Mesenchymal stem cell (in vitro differentiated cells and primary cell): ENCODE results near the gene VTN.

Source experiments
- DNase-seq: peaks from one replicate; pipeline ENCODE4 v3.0.0-alpha.2; 2013
- H2AFZ ChIP-seq: one replicate; pipeline ENCODE4 v1.6.1; 2013; ENCODE audit warnings: low read depth, mild to moderate bottlenecking, control low read depth, inconsistent platforms, low read length, moderate library complexity
- H2AK5ac ChIP-seq: 2 replicates; pipeline ENCODE4 v1.6.1; 2013; ENCODE audit warnings: low read length, moderate library complexity, mild to moderate bottlenecking, inconsistent platforms; ENCODE audit not compliant: severe bottlenecking
- H2BK120ac ChIP-seq: one replicate; pipeline ENCODE4 v1.6.1; 2013; ENCODE audit warnings: low read depth, mild to moderate bottlenecking, inconsistent platforms, low read length, moderate library complexity
- H2BK12ac ChIP-seq, 2 experiments: one replicate each; pipeline ENCODE4 v1.6.1; 2013; ENCODE audit warnings: inconsistent platforms in 2 of 2, low read length in 2 of 2, mild to moderate bottlenecking in 2 of 2, moderate library complexity in 2 of 2, control low read depth in 1 of 2
- H2BK15ac ChIP-seq: one replicate; pipeline ENCODE4 v1.6.1; 2013; ENCODE audit warnings: mild to moderate bottlenecking, low read depth, inconsistent platforms; ENCODE audit not compliant: poor library complexity, severe bottlenecking
- H2BK5ac ChIP-seq: 2 replicates; pipeline ENCODE4 v1.6.1; 2013; ENCODE audit warnings: low read depth, mild to moderate bottlenecking, low read length, control low read depth, inconsistent platforms; ENCODE audit not compliant: poor library complexity, severe bottlenecking
- H3K14ac ChIP-seq, 2 experiments: one replicate each; pipeline ENCODE4 v1.6.1; 2013; ENCODE audit warnings: inconsistent platforms in 2 of 2, low read length in 2 of 2, control low read depth in 1 of 2, mild to moderate bottlenecking in 1 of 2, moderate library complexity in 1 of 2
- H3K18ac ChIP-seq, 2 experiments: one replicate each; pipeline ENCODE4 v1.6.1; 2013; ENCODE audit warnings: inconsistent platforms in 2 of 2, low read length in 2 of 2, control low read depth in 1 of 2, low read depth in 1 of 2, mild to moderate bottlenecking in 1 of 2
- H3K23ac ChIP-seq, 2 experiments: one replicate each; pipeline ENCODE4 v1.6.1; 2013; ENCODE audit warnings: inconsistent platforms in 2 of 2, low read length in 2 of 2, mild to moderate bottlenecking in 2 of 2, moderate library complexity in 2 of 2, control low read depth in 1 of 2
- H3K27ac ChIP-seq: 2 replicates; pipeline ENCODE4 v1.5.1; 2013; ENCODE audit warnings: mild to moderate bottlenecking, moderate library complexity, low read length, control low read depth, inconsistent platforms; ENCODE audit not compliant: poor library complexity, severe bottlenecking
- H3K27me3 ChIP-seq, 2 experiments: 2 replicates each; pipeline versions ENCODE4 v1.6.1 to v1.7.0; 2013; ENCODE audit warnings: low read length in 2 of 2, mild to moderate bottlenecking in 2 of 2, moderate library complexity in 2 of 2, control low read depth in 1 of 2, inconsistent platforms in 1 of 2; ENCODE audit not compliant: control insufficient read depth in 1 of 2, insufficient read depth in 1 of 2
- H3K36me3 ChIP-seq, 2 experiments: 2 replicates each; pipeline versions ENCODE4 v1.6.1 to v1.7.0; 2013; ENCODE audit warnings: low read length in 2 of 2, control low read depth in 1 of 2, inconsistent platforms in 1 of 2, low read depth in 1 of 2, mild to moderate bottlenecking in 1 of 2; ENCODE audit not compliant: insufficient read depth in 2 of 2, control insufficient read depth in 1 of 2
- H3K4ac ChIP-seq, 2 experiments: one replicate each; pipeline ENCODE4 v1.6.1; 2013; ENCODE audit warnings: inconsistent platforms in 2 of 2, low read length in 2 of 2, mild to moderate bottlenecking in 2 of 2, moderate library complexity in 2 of 2, control low read depth in 1 of 2, low read depth in 1 of 2
- H3K4me1 ChIP-seq: 2 replicates; pipeline ENCODE4 v1.6.1; 2013; ENCODE audit warnings: low read depth, low read length, control low read depth; ENCODE audit not compliant: control insufficient read depth, insufficient read depth
- H3K4me2 ChIP-seq: 2 replicates; pipeline ENCODE4 v1.6.1; 2013; ENCODE audit warnings: low read length, mild to moderate bottlenecking, inconsistent platforms; ENCODE audit not compliant: poor library complexity, severe bottlenecking
- H3K4me3 ChIP-seq, 2 experiments: 2 replicates each; pipeline versions ENCODE4 v1.5.1 to v1.7.0; 2013; ENCODE audit warnings: low read length in 2 of 2, mild to moderate bottlenecking in 2 of 2, control low read depth in 1 of 2, low read depth in 1 of 2; ENCODE audit not compliant: insufficient read depth in 1 of 2
- H3K79me1 ChIP-seq: replicated peaks from 2 replicates; pipeline ENCODE4 v1.6.1; 2013; ENCODE audit warnings: mild to moderate bottlenecking, control low read depth, low read length, inconsistent platforms; ENCODE audit not compliant: poor library complexity, severe bottlenecking
- H3K9ac ChIP-seq: 2 replicates; pipeline ENCODE4 v1.7.0; 2013; ENCODE audit warnings: mild to moderate bottlenecking, low read length, moderate library complexity
- H3K9me3 ChIP-seq: 2 replicates; pipeline ENCODE4 v1.7.0; 2013; ENCODE audit warnings: mild to moderate bottlenecking, low read length; ENCODE audit not compliant: control insufficient read depth
- H4K8ac ChIP-seq: one replicate; pipeline ENCODE4 v1.6.1; 2013; ENCODE audit warnings: inconsistent platforms, mild to moderate bottlenecking, low read length, moderate library complexity
- H4K91ac ChIP-seq: one replicate; pipeline ENCODE4 v1.6.1; 2013; ENCODE audit warnings: mild to moderate bottlenecking, low read length, inconsistent platforms
- WGBS: methylation state at CpG from one replicate; pipeline ENCODE4 v1.1.7; 2013; ENCODE audit warnings: mixed read lengths; 5-methylcytosine and 5-hydroxymethylcytosine counted together

VTN gene

GRCh38 chr17:28397687-28398279, 27.7 kb upstream of the VTN start:
- no peak overlapping the region for H2BK5ac ChIP-seq
- no peak overlapping the region for H3K14ac ChIP-seq
- no peak overlapping the region for H2BK120ac ChIP-seq
- H3K23ac ChIP-seq: no peak overlapping the region
- peak overlapping the region; percentile 27 for H2AK5ac ChIP-seq
- peaks cover 21% of the 10 kb centered on the region for H3K4me1 ChIP-seq
- H2BK15ac ChIP-seq: no peak overlapping the region
- 93% methylated on average over 7 of the region's 7 CpGs for WGBS
- H2AFZ ChIP-seq: no peak overlapping the region
- no peak overlapping the region for H4K91ac ChIP-seq
- no peak overlapping the region for H3K9ac ChIP-seq
- DNase-seq: no peak
- H3K9me3 ChIP-seq: no peaks in the 10 kb centered on the region
- H4K8ac ChIP-seq: no peak overlapping the region
- H3K4me2 ChIP-seq: no peak overlapping the region
- no peak overlapping the region for H2BK12ac ChIP-seq
- H3K18ac ChIP-seq: no peak overlapping the region
- peak overlapping the region; percentile 20 for H3K27ac ChIP-seq
- peaks cover 17 to 42% of the 10 kb centered on the region in 2 experiments for H3K36me3 ChIP-seq
- no peak overlapping the region for H3K4me3 ChIP-seq
- H3K4ac ChIP-seq: no peak overlapping the region
- H3K27me3 ChIP-seq: no peaks in the 10 kb centered on the region
- H3K79me1 ChIP-seq: no peaks in the 10 kb centered on the region

- H3K9me3 ChIP-seq: no peaks in the 10 kb centered on the region
- no peak overlapping the region for H2BK15ac ChIP-seq
- H2BK5ac ChIP-seq: no peak overlapping the region
- no peak overlapping the region for H2BK12ac ChIP-seq
- no peak overlapping the region for H2AFZ ChIP-seq
- H3K9ac ChIP-seq: no peak overlapping the region
- H4K91ac ChIP-seq: no peak overlapping the region
- H3K27me3 ChIP-seq: no peaks in the 10 kb centered on the region
- H2AK5ac ChIP-seq: no peak overlapping the region
- no peak overlapping the region for H4K8ac ChIP-seq
- no peak overlapping the region for H3K23ac ChIP-seq
- H3K79me1 ChIP-seq: no peaks in the 10 kb centered on the region
- no peak overlapping the region for H3K4ac ChIP-seq
- no peak overlapping the region for H2BK120ac ChIP-seq
- H3K18ac ChIP-seq: no peak overlapping the region
- H3K27ac ChIP-seq: no peak overlapping the region
- peaks cover 21% of the 10 kb centered on the region for H3K4me1 ChIP-seq
- WGBS: 97% methylated on average over 3 of the region's 3 CpGs
- peaks cover 17 to 37% of the 10 kb centered on the region in 2 experiments for H3K36me3 ChIP-seq
- H3K4me2 ChIP-seq: no peak overlapping the region
- DNase-seq: no peak
- H3K14ac ChIP-seq: no peak overlapping the region
- H3K4me3 ChIP-seq: no peak overlapping the region
Measured at GRCh38 chr17:28397275-28397674, 27.2 kb upstream of the VTN start.

DNA sequence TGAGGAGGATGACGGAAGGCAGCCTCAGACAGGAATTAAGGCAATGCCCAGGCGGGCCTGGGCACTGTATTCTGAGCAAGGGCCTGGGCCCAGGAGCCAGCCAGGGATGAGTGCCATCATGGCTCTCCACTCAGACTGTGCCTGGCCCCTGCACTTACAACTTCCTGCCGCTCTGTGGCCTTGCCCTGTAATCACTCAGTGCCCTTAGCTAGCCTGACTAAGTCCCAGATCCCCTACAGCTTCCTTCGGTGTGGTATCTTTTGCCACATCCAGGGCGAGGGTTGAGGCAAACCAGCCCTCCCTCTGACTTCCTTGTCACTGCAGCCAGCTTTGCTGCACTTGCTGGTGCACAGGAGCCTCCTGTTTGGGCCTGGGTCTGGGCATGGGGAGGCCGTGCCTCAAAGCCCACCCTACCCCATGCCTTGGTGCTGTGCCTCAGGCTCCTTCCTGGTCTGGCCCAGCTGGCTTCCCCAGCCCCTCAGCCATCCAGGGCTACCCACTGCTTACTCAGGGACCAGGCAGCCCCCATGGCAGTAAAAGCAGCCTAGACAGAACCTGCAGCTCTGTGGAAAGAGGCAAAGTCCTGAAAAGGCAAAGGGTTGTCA, 26.6 kb upstream of the VTN start:
- no peak overlapping the region for H2BK5ac ChIP-seq
- H3K27me3 ChIP-seq: no peaks in the 10 kb centered on the region
- no peak overlapping the region for H4K8ac ChIP-seq
- no peak overlapping the region for H3K4me3 ChIP-seq
- H3K4me1 ChIP-seq: peaks cover 19% of the 10 kb centered on the region
- peak overlapping the region in 1 of 2 experiments; percentile 11 for H3K18ac ChIP-seq
- no peak overlapping the region for H3K27ac ChIP-seq
- WGBS: 45% methylated on average over 6 of the region's 6 CpGs
- DNase-seq: no peak
- H4K91ac ChIP-seq: no peak overlapping the region
- no peak overlapping the region for H2AK5ac ChIP-seq
- H2BK15ac ChIP-seq: no peak overlapping the region
- H3K9me3 ChIP-seq: no peaks in the 10 kb centered on the region
- no peak overlapping the region for H3K4ac ChIP-seq
- no peak overlapping the region for H3K9ac ChIP-seq
- H2AFZ ChIP-seq: no peak overlapping the region
- no peak overlapping the region for H3K23ac ChIP-seq
- H3K14ac ChIP-seq: no peak overlapping the region
- no peaks in the 10 kb centered on the region for H3K79me1 ChIP-seq
- peak overlapping the region; percentile 17 for H3K4me2 ChIP-seq
- H2BK120ac ChIP-seq: no peak overlapping the region
- peaks cover 17 to 32% of the 10 kb centered on the region in 2 experiments for H3K36me3 ChIP-seq
- H2BK12ac ChIP-seq: no peak overlapping the region

GRCh38 chr17:28395968-28396367, 25.9 kb upstream of the VTN start:
- Histone ChIP-seq H3K27ac (no peak overlapping the region), H3K79me1 (no peaks in the 10 kb centered on the region), H3K9me3 (no peaks in the 10 kb centered on the region), H2BK120ac (no peak overlapping the region), H3K14ac (no peak overlapping the region), H4K8ac (no peak overlapping the region), H2BK15ac (no peak overlapping the region), H3K4me2 (no peak overlapping the region), H2BK5ac (no peak overlapping the region), H3K18ac (no peak overlapping the region), H3K36me3 (peaks cover 17 to 30% of the 10 kb centered on the region in 2 experiments), H2AK5ac (no peak overlapping the region), H2AFZ (no peak overlapping the region), H3K4ac (no peak overlapping the region), H3K9ac (no peak overlapping the region), H3K23ac (no peak overlapping the region), H2BK12ac (no peak overlapping the region), H3K4me1 (peaks cover 19% of the 10 kb centered on the region), H3K4me3 (no peak overlapping the region), H3K27me3 (no peaks in the 10 kb centered on the region), H4K91ac (no peak overlapping the region)
- 85% methylated on average over 6 of the region's 6 CpGs for WGBS
- DNase-seq: no peak
